ENCODE results near the gene IPO8. TPM values are rescaled to one million over a fixed set of nuclear protein-coding genes. Genes with fewer than 3 reads are reported as not detected.

Gene IPO8
- total RNA-seq, 1 donor = 35.4 TPM

DNA sequence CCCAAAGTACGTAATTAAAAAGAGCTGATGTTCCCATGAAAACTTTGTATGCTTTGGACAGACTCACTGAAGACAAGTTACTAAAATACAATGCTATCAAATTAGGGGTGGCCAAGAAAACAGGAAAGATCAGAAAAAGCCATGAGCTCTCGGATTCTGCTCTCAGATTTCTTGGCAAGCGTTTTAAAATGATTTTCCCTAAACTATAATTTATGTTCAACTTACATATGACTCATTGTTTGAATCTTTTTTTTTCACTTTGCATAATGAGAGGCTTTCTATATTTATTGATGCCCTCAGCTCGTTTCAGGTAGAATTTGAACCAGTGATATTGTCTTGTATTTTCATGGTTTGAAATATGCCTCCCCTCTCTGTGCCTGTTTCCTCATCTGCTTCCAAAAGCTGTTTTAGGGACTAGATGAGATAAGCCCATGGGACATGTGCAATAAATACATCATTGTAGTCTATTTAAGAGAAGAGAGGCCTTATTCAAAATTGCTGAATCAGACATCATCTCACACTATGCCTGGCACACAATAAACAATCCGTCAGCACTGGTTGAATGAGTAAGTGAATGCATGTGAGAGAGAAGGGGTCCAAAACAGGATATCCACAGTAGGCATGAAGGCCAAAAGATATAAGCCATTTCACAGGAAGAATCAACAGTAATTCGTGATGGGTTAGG is 4.7 kb upstream of the IPO8 start:
- H3K4me3 ChIP-seq (ENCODE audit: low read depth, low read length) = no peak overlapping the region
- TF ChIP-seq, protein P1, sequence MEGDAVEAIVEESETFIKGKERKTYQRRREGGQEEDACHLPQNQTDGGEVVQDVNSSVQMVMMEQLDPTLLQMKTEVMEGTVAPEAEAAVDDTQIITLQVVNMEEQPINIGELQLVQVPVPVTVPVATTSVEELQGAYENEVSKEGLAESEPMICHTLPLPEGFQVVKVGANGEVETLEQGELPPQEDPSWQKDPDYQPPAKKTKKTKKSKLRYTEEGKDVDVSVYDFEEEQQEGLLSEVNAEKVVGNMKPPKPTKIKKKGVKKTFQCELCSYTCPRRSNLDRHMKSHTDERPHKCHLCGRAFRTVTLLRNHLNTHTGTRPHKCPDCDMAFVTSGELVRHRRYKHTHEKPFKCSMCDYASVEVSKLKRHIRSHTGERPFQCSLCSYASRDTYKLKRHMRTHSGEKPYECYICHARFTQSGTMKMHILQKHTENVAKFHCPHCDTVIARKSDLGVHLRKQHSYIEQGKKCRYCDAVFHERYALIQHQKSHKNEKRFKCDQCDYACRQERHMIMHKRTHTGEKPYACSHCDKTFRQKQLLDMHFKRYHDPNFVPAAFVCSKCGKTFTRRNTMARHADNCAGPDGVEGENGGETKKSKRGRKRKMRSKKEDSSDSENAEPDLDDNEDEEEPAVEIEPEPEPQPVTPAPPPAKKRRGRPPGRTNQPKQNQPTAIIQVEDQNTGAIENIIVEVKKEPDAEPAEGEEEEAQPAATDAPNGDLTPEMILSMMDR (IDR thresholded peaks at IDR 0.05; ENCODE audit: insufficient read depth, low read depth, low read length) = no peak
- DNase-seq (ENCODE audit: low read depth) = no peak

DNA sequence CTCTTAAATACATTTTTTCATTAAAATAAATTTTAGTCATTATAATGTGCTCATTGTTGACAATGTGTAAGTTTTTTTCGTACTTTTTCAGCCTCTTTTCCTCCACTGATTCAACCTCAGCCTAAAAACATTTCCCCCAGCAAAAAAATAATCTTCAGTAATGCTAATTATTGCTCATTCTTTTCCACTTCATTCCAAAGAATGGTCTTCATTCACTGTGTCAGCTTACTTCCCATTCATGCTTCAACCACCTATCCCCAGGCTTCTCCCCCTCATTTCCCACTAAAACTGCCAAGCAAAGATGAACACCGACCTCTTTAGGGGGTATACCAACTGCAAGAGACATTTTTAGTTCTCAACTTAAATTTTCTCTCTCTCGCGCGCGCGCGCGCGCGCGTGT is 2.7 kb upstream of the IPO8 start:
- TF ChIP-seq, protein P1 (IDR thresholded peaks at IDR 0.05; ENCODE audit: insufficient read depth, low read depth, low read length) = no peak
- no peak overlapping the region for H3K4me3 ChIP-seq (ENCODE audit: low read depth, low read length)

DNA sequence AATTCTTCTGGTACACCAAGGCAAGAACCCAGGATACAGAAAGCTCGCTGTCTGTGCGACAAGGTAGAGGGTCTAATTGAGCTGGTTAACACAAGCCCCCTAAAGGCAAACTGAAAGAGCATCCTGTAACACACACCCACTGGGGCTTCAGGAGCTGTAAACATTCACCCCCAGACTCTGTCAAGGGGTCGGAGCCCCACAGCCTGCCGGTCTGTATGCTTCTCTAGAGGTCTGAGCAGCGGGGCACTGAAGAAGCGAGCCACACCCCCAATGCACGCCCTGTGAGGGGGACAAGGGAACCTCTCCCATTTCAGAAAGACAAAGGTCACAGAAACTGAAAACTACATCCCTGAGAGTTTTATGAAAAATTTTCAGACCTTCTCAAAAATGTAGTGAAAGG is 1.3 kb upstream of the IPO8 start:
- TF ChIP-seq, protein P1 (IDR thresholded peaks at IDR 0.05; ENCODE audit: insufficient read depth, low read depth, low read length) = no peak

More for the DNA sequence above, 2.7 kb upstream of the IPO8 start:
- DNase-seq (ENCODE audit: low read depth) = no peak

DNA sequence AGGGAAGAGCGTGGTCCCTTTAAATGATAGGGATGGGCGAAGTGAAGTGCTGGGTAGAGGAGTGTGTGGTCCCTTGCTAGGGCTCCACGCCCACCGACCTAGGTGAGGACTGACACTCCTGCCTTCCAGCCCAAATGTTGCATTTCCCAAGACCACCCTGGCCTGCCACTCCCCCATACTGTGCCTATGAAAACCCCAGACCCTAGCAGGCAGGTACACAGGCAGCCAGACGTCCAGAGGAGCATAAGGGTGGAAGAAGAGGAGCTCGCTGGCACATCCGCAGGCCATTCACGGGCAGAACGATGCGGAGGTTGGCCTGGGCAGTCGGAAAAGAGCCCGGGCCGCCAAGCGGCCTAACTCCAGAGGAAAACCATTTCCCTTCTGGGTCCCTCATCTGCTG is 817 bp upstream of the IPO8 start:
- no peak for DNase-seq (ENCODE audit: low read depth)
- no peak overlapping the region for H3K4me3 ChIP-seq (ENCODE audit: low read depth, low read length)
- TF ChIP-seq, protein P1 (IDR thresholded peaks at IDR 0.05; ENCODE audit: insufficient read depth, low read depth, low read length) = no peak

More for the DNA sequence above, 1.3 kb upstream of the IPO8 start:
- no peak overlapping the region for H3K4me3 ChIP-seq (ENCODE audit: low read depth, low read length)
- DNase-seq (ENCODE audit: low read depth) = no peak

DNA sequence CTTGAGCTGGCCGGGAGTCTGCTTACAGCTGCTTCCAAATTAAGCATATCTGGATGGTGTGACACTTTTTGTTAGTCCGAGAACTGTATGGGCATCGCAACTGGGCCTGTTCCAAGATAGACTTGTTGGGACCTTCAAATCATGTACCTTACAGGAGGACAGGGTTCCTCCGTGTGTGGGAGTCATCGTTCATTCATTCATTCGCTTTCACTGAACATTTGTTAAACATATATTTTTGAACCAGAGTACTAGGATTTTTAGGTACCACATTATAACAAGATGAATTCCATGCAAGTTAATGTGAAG is 387 bp upstream of the IPO8 start:
- TF ChIP-seq, protein P1 (IDR thresholded peaks at IDR 0.05; ENCODE audit: insufficient read depth, low read depth, low read length) = no peak
- no peak for DNase-seq (ENCODE audit: low read depth)
- H3K4me3 ChIP-seq (ENCODE audit: low read depth, low read length) = peak overlapping the region; percentile 98

DNA sequence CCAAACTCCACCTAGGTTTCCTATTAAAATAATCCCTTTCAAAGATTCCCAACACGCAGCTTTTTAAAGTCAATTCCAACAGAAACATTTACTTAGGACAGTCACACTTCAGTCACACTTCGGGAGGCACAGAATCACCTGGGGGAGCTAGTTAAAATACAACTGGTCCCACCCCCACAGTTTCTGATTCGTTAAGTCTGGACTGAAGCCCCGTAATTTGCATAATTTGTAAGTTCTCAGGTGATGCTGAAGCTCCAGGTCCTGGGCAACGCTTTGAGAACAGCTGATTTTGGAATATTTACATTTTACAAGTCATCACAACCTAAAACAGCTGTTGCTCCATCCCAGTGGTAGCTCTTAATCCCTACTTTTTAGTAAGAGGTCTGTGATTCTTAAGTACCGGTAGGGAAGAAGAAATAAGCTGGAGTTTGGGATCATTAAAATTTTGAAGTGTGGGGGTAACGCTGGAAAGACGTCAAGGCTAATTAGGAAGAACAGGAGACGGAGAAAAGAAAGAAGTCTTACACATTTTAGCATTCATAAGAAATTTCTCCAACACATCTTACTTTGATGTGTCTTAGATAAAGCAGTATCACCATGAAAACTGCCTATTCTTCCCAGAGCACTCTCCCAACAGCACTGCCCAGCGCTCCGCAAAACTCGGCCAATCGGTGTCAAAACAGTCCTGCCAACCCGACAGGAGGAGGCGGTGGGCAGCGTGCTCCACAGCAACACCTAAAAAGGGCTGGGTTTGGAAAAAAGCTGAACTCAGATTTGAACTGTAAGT is 1.1 kb downstream of the IPO8 start:
- DNase-seq (ENCODE audit: low read depth) = peak; percentile 41
- peak overlapping the region; percentile 98 for H3K4me3 ChIP-seq (ENCODE audit: low read depth, low read length)
- TF ChIP-seq, protein P1 (IDR thresholded peaks at IDR 0.05; ENCODE audit: insufficient read depth, low read depth, low read length) = no peak

Data from fibroblast of villous mesenchyme (primary cell).